ENCODE data around the gene LBX2. TPM values are rescaled to one million over a fixed set of nuclear protein-coding genes. Genes with fewer than 3 reads are reported as not detected.
A peak's percentile ranks its signal among the peaks of the same experiment; 100 is the strongest.

The LBX2 gene
- total RNA-seq, 1 experiment from 2014 or later: 1.3 TPM

GRCh38 chr2:74530239-74531187 lies 31.1 kb upstream of the LBX2 start:
- Histone ChIP-seq H3K4me3 (peak overlapping the region; percentile 80), H3K36me3 (peaks cover 40% of the 10 kb centered on the region), H3K27me3 (no peaks in the 10 kb centered on the region), H3K4me1 (peaks cover 7% of the 10 kb centered on the region), H3K9me3 (replicated peaks) (no peaks in the 10 kb centered on the region), H3K27ac (peak overlapping the region; percentile 79)
- peak; percentile 54 to 61 for DNase-seq

GRCh38 chr2:74529357-74530238 lies 30.2 kb upstream of the LBX2 start, which contains the start of the genes AUP1 and HTRA2:
AUP1 (minus strand) TSS chr2:74529706; CDS start chr2:74529629, 77 bp downstream.
HTRA2 (plus strand) TSS chr2:74529933; CDS start chr2:74530007, 74 bp downstream.
- peaks cover 7% of the 10 kb centered on the region for H3K4me1 ChIP-seq
- H3K4me3 ChIP-seq: peak within 1 kb of the TSS; percentile 80
- no peaks in the 10 kb centered on the region for H3K27me3 ChIP-seq
- peaks cover 40% of the 10 kb centered on the region for H3K36me3 ChIP-seq
- no peaks in the 10 kb centered on the region for H3K9me3 ChIP-seq (replicated peaks)
- peak; percentile 99 for DNase-seq
- peak within 1 kb of the TSS; percentile 79 for H3K27ac ChIP-seq

- Histone ChIP-seq H3K9me3 (replicated peaks) (no peaks in the 10 kb centered on the region), H3K4me3 (peak overlapping the region; percentile 80), H3K36me3 (peaks cover 40% of the 10 kb centered on the region), H3K4me1 (peaks cover 7% of the 10 kb centered on the region), H3K27ac (peak overlapping the region; percentile 79), H3K27me3 (no peaks in the 10 kb centered on the region)
- DNase-seq: no peak
Observed at GRCh38 chr2:74528600-74529356, 29.4 kb upstream of the LBX2 start.

GRCh38 chr2:74527741-74528140 lies 28.3 kb upstream of the LBX2 start:
- Histone ChIP-seq H3K36me3 (peaks cover 36% of the 10 kb centered on the region), H3K27me3 (no peaks in the 10 kb centered on the region), H3K27ac (no peak overlapping the region), H3K9me3 (replicated peaks) (no peaks in the 10 kb centered on the region), H3K4me1 (peaks cover 7% of the 10 kb centered on the region), H3K4me3 (no peak overlapping the region)
- DNase-seq: no peak

GRCh38 chr2:74526649-74527230 lies 27.3 kb upstream of the LBX2 start:
- Histone ChIP-seq H3K4me3 (no peak overlapping the region), H3K27me3 (no peaks in the 10 kb centered on the region), H3K36me3 (peaks cover 34% of the 10 kb centered on the region), H3K9me3 (replicated peaks) (no peaks in the 10 kb centered on the region), H3K27ac (no peak overlapping the region), H3K4me1 (peaks cover 7% of the 10 kb centered on the region)
- no peak for DNase-seq

- H3K36me3 ChIP-seq: peaks cover 30% of the 10 kb centered on the region
Observed at GRCh38 chr2:74525717-74526648, 26.6 kb upstream of the LBX2 start, which contains the start of gene DQX1. DQX1 (minus strand) TSS chr2:74526231; CDS start chr2:74525729, 502 bp downstream.

GRCh38 chr2:74524955-74525716 lies 25.7 kb upstream of the LBX2 start:
- Histone ChIP-seq H3K4me1 (peaks cover 7% of the 10 kb centered on the region), H3K4me3 (no peak overlapping the region), H3K36me3 (peaks cover 30% of the 10 kb centered on the region), H3K27me3 (no peaks in the 10 kb centered on the region), H3K9me3 (replicated peaks) (no peaks in the 10 kb centered on the region), H3K27ac (no peak overlapping the region)
- no peak for DNase-seq

More at GRCh38 chr2:74525717-74526648, 26.6 kb upstream of the LBX2 start, which contains the start of gene DQX1:
- H3K4me1 ChIP-seq: peaks cover 7% of the 10 kb centered on the region
- DNase-seq: peak in 1 of 2 experiments; percentile 59
- no peak within 1 kb of the TSS for H3K4me3 ChIP-seq
- H3K27me3 ChIP-seq: no peaks in the 10 kb centered on the region
- no peak within 1 kb of the TSS for H3K27ac ChIP-seq
- no peaks in the 10 kb centered on the region for H3K9me3 ChIP-seq (replicated peaks)

GRCh38 chr2:74524005-74524404 lies 24.6 kb upstream of the LBX2 start:
- Histone ChIP-seq H3K4me3 (no peak overlapping the region), H3K4me1 (peaks cover 7% of the 10 kb centered on the region), H3K9me3 (replicated peaks) (no peaks in the 10 kb centered on the region), H3K36me3 (peaks cover 30% of the 10 kb centered on the region), H3K27ac (no peak overlapping the region), H3K27me3 (no peaks in the 10 kb centered on the region)
- no peak for DNase-seq

GRCh38 chr2:74522516-74522915 lies 23.1 kb upstream of the LBX2 start:
- Histone ChIP-seq H3K9me3 (replicated peaks) (no peaks in the 10 kb centered on the region), H3K36me3 (peaks cover 19% of the 10 kb centered on the region), H3K27ac (no peak overlapping the region), H3K4me1 (no peaks in the 10 kb centered on the region), H3K4me3 (no peak overlapping the region), H3K27me3 (no peaks in the 10 kb centered on the region)
- no peak for DNase-seq

- no peaks in the 10 kb centered on the region for H3K36me3 ChIP-seq
- H3K27me3 ChIP-seq: no peaks in the 10 kb centered on the region
- no peak overlapping the region for H3K27ac ChIP-seq
- no peak overlapping the region for H3K4me3 ChIP-seq
- no peaks in the 10 kb centered on the region for H3K9me3 ChIP-seq (replicated peaks)
- no peak for DNase-seq
- H3K4me1 ChIP-seq: no peaks in the 10 kb centered on the region
Observed at GRCh38 chr2:74516650-74517049, 17.2 kb upstream of the LBX2 start.

GRCh38 chr2:74515981-74516633 lies 16.7 kb upstream of the LBX2 start:
- Histone ChIP-seq H3K9me3 (replicated peaks) (no peaks in the 10 kb centered on the region), H3K4me3 (no peak overlapping the region), H3K27ac (no peak overlapping the region), H3K4me1 (no peaks in the 10 kb centered on the region), H3K36me3 (no peaks in the 10 kb centered on the region), H3K27me3 (no peaks in the 10 kb centered on the region)
- no peak for DNase-seq
